GM23248 (cell line): Measurements from ENCODE around the gene LAMA2.

Experiments
- EZH2 ChIP-seq: fragments of 200-600 bp; sonication (generic); IDR thresholded peaks from 2 replicates; pipeline ENCODE4 v1.6.1; 2018; ENCODE audit warnings: antibody characterized with exemption, mild to moderate bottlenecking; ENCODE audit not compliant: insufficient read depth, poor library complexity, severe bottlenecking
- EZH2phosphoT487 ChIP-seq: fragments of 200-600 bp; sonication (generic); IDR thresholded peaks from 2 replicates; pipeline ENCODE4 v1.6.1; 2018; ENCODE audit warnings: antibody characterized with exemption, moderate library complexity, mild to moderate bottlenecking, low read depth; ENCODE audit not compliant: insufficient read depth

DNA sequence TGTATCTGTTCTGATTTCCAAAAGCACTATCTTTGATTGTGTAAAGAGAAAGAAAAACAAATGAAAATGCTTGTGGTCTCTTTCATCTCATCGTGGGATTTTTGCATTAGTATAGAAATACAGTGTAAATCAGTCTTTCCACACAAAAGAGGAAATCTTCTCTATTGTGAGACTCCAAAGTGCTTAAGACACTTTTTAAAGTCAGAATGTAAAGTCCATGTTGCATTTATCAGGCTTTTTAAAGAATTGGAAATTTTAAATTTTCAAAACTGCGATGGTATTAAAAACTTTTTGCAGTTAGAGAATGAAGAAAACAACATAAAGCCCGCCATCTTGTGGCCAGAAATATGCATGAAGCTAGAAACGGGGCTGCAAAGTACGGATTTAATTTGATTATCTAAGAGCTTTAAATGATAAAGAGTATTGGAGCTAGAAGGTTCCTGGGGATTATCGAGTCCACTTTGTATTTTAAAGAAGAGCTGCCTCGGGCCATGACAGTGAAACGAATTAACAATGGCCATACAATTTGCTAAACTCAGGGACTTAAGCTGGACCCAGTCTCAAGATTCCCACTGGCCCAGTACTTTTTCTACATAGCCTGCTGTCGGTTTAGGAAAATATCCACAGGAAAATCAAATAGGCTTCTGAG lies 487.5 kb downstream of the LAMA2 start:
- TF ChIP-seq EZH2phosphoT487 (no peak), EZH2 (no peak)
